Spleen (tissue), 11 donors: ENCODE measurements around the gene MYO3B. TPM values are rescaled to one million over a fixed set of nuclear protein-coding genes. Genes with fewer than 3 reads are reported as not detected.

ENCODE experiments used
- DNase-seq: peaks from one replicate; pipeline ENCODE4 v3.0.0-alpha.2; 2020
- H3K27ac ChIP-seq, 8 donors: fragments of 200-600 bp; sonication (generic) in 7 of 8; 1 replicate in 4 of 8; 2 replicates in 4 of 8; pipeline versions ENCODE4 v1.5.0 to v1.8.0; 2016 to 2021; ENCODE audit warnings: inconsistent platforms in 4 of 8, mild to moderate bottlenecking in 4 of 8, moderate library complexity in 1 of 8
- H3K27me3 ChIP-seq, 7 donors: fragments of 200-600 bp; sonication (generic) in 6 of 7; replicated peaks in 1 of 7; 1 replicate in 4 of 7; 2 replicates in 3 of 7; pipeline versions ENCODE4 v1.5.0 to v1.8.0; 2016 to 2021; ENCODE audit warnings: inconsistent platforms in 3 of 7, mild to moderate bottlenecking in 1 of 7
- H3K36me3 ChIP-seq, 6 donors: fragments of 200-600 bp; sonication (generic) in 5 of 6; 1 replicate in 4 of 6; 2 replicates in 2 of 6; pipeline versions ENCODE4 v1.5.0 to v1.8.0; 2016 to 2021; ENCODE audit warnings: inconsistent platforms in 2 of 6
- H3K4me1 ChIP-seq, 6 donors: fragments of 200-600 bp; sonication (generic) in 5 of 6; 1 replicate in 3 of 6; 2 replicates in 3 of 6; pipeline versions ENCODE4 v1.5.0 to v1.8.0; 2016 to 2021; ENCODE audit warnings: inconsistent platforms in 3 of 6
- H3K4me3 ChIP-seq, 8 donors: fragments of 200-600 bp; sonication (generic) in 7 of 8; 1 replicate in 4 of 8; 2 replicates in 4 of 8; pipeline versions ENCODE4 v1.5.0 to v1.8.0; 2016 to 2021; ENCODE audit warnings: inconsistent platforms in 4 of 8, mild to moderate bottlenecking in 4 of 8, moderate library complexity in 2 of 8
- H3K9me3 ChIP-seq, 8 donors: fragments of 200-600 bp; sonication (generic) in 7 of 8; 1 replicate in 4 of 8; 2 replicates in 4 of 8; pipeline versions ENCODE4 v1.5.0 to v1.8.0; 2016 to 2021; ENCODE audit warnings: inconsistent platforms in 4 of 8
- CTCF ChIP-seq, 11 experiments: fragments of 200-600 bp in 7 of 11; fragments of 450-650 bp in 4 of 11; sonication (generic) in 4 of 11; IDR thresholded peaks in 8 of 11; conservative IDR thresholded peaks in 3 of 11; 1 replicate in 7 of 11; 2 replicates in 4 of 11; pipeline versions ENCODE4 v1.4.0 to v1.8.0; 2016 to 2021; ENCODE audit warnings: antibody characterized with exemption in 11 of 11, inconsistent platforms in 4 of 11, mild to moderate bottlenecking in 1 of 11
- POLR2A ChIP-seq, 3 donors: fragments of 450-650 bp; IDR thresholded peaks; one replicate each; pipeline ENCODE4 v1.5.1; 2017; ENCODE audit warnings: antibody characterized with exemption in 3 of 3, mild to moderate bottlenecking in 1 of 3
- POLR2AphosphoS5 ChIP-seq, 3 donors: sonication (generic); formaldehyde crosslinking; IDR thresholded peaks; one replicate each; pipeline ENCODE4 v1.5.1; 2017; ENCODE audit warnings: antibody characterized with exemption in 3 of 3
- WGBS, 5 donors: extraction: QIAGEN DNeasy Blood & Tissue Kit in 3 of 5; methylation state at CpG; one replicate each; pipeline versions ENCODE4 v1.1.5 to v1.1.7; 2013 to 2018; 5-methylcytosine and 5-hydroxymethylcytosine counted together
- intact Hi-C: fragments of 100-400 bp; cut with DNase I; formaldehyde crosslinking; loops from one replicate; pipeline ENCODE4 v1.15.0; 2023; ENCODE audit warnings: low total_unique reads
- polyA plus RNA-seq, 3 donors: library from polyadenylated mRNA; stranded (reverse); fragments of 200-250 nt; gene quantifications; one replicate each; pipeline ENCODE4 v1.2.1, GENCODE V29; 2013
- total RNA-seq, 7 donors: library from RNA; depleted of rRNA in 3 of 7; stranded (reverse); fragments of >200 nt in 3 of 7; fragmentation: NEBNext Ultra II Directional in 4 of 7; extraction: Animal tissue kit (Norgen Biotek cat#: 25700) in 4 of 7; gene quantifications; one replicate each; pipeline versions ENCODE4 v1.1.0 to v1.2.1, GENCODE V29; 2016 to 2021
- donor health status: healthy with polysubstance abuse.
- donor health status: DM: no; HTN: no; CAD: no; lungs with moderate emphysema.
- donor health status: DM: no; HTN: no; CAD: no.
- donor health status: Bipolar disorder and iron deficiency.
- donor health status: healthy.
- donor health status: DM: no; HTN: no; CAD: no.
- donor health status: DM: yes; HTN: yes; CAD: no.

Gene MYO3B
- total and polyA plus RNA-seq, 10 donors: 0.03 to 2.0 (median 0.58) TPM; not detected in 4

DNA sequence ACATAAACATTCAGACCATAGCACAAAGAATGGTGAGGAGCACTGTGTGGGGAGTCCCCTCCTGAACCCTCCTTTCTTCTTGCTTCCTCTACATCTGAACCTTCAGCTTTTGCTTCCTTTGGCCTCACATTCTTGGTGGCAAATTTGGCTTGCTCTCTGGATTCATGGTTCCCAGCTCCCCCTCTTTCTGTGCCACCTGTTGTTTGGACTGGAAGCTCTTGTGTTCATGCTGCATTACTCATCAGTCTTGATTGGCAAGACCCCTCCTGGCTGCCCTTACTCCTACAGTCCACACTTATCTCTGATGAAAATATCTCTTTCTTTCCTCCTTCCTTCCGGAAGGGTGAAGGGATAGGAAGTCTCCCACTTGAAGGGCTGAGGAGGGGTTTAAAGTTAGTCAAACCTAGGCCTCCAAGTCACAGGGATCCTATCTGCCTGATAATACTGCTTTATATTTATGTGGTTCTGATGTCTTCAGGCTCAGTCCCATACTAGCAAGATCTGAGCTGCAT, 70.0 kb downstream of the MYO3B start:
- Histone ChIP-seq H3K27me3 (peaks cover 0 to 6% (median 0%) of the 10 kb centered on the region in 7 donors), H3K4me3 (no peak overlapping the region), H3K9me3 (no peaks in the 10 kb centered on the region), H3K27ac (no peak overlapping the region), H3K4me1 (no peaks in the 10 kb centered on the region), H3K36me3 (no peaks in the 10 kb centered on the region)
- WGBS, 5 donors: 66 to 90% (median 79%) methylated on average over 1 of the region's 1 CpG
- intact Hi-C loops: no loop called here
- TF ChIP-seq POLR2A (IDR thresholded peaks at IDR 0.05) (no peak), CTCF (IDR thresholded peaks at IDR 0.05 in 8 of 11, conservative IDR thresholded peaks at IDR 0.05 in 3 of 11) (no peak), POLR2AphosphoS5 (IDR thresholded peaks at IDR 0.05) (no peak)
- no peak for DNase-seq

- no peak for DNase-seq
- Histone ChIP-seq H3K4me1 (no peaks in the 10 kb centered on the region), H3K4me3 (no peak overlapping the region), H3K36me3 (no peaks in the 10 kb centered on the region), H3K27me3 (peaks cover 0 to 6% (median 0%) of the 10 kb centered on the region in 7 donors), H3K27ac (no peak overlapping the region), H3K9me3 (no peaks in the 10 kb centered on the region)
- intact Hi-C loops: no loop called here
- TF ChIP-seq POLR2AphosphoS5 (IDR thresholded peaks at IDR 0.05): no peak
- TF ChIP-seq POLR2A (IDR thresholded peaks at IDR 0.05): no peak
- no peak for TF ChIP-seq CTCF (IDR thresholded peaks at IDR 0.05 in 8 of 11, conservative IDR thresholded peaks at IDR 0.05 in 3 of 11)
- 61 to 69% (median 67%) methylated on average over 4 of the region's 4 CpGs for WGBS, 5 donors
Observed at GRCh38 chr2:170248574-170249393, 70.8 kb downstream of the MYO3B start.

DNA sequence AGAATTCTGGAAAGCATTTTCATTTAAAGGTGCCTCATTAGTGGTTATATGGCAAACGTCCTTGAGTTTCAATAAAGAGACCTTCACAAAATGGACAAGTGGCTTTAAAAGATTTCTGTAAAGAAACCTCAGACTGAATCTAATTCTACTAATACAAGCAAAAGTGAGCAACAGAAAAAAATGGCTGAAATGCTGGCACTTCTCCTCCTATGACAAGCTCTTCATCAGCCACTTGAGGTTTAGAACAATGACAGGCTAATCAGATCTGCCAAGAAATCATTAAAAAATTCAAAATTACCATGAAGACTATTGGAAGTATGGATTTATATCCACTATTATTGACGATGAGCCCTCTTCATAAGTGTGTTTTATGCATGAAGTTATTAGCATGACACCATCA, 71.8 kb downstream of the MYO3B start:
- H3K27me3 ChIP-seq: peaks cover 0 to 10% (median 0%) of the 10 kb centered on the region in 7 donors
- intact Hi-C loops: no loop called here
- no peak overlapping the region for H3K27ac ChIP-seq
- H3K9me3 ChIP-seq: no peaks in the 10 kb centered on the region
- DNase-seq: no peak
- H3K4me1 ChIP-seq: no peaks in the 10 kb centered on the region
- 51 to 74% (median 66%) methylated on average over 2 of the region's 2 CpGs for WGBS, 5 donors
- no peaks in the 10 kb centered on the region for H3K36me3 ChIP-seq
- H3K4me3 ChIP-seq: no peak overlapping the region
- no peak for TF ChIP-seq CTCF (IDR thresholded peaks at IDR 0.05 in 8 of 11, conservative IDR thresholded peaks at IDR 0.05 in 3 of 11)

- DNase-seq: no peak
- no peak overlapping the region for H3K27ac ChIP-seq
- WGBS, 5 donors: 91 to 97% (median 96%) methylated on average over 6 of the region's 6 CpGs
- H3K9me3 ChIP-seq: no peaks in the 10 kb centered on the region
- peaks cover 0 to 10% (median 0%) of the 10 kb centered on the region in 7 donors for H3K27me3 ChIP-seq
- no peak for TF ChIP-seq CTCF (IDR thresholded peaks at IDR 0.05 in 8 of 11, conservative IDR thresholded peaks at IDR 0.05 in 3 of 11)
- TF ChIP-seq POLR2AphosphoS5 (IDR thresholded peaks at IDR 0.05): no peak
- no peak for TF ChIP-seq POLR2A (IDR thresholded peaks at IDR 0.05)
- intact Hi-C loops: no loop called here
- H3K4me1 ChIP-seq: no peaks in the 10 kb centered on the region
- no peaks in the 10 kb centered on the region for H3K36me3 ChIP-seq
- H3K4me3 ChIP-seq: no peak overlapping the region
Observed at GRCh38 chr2:170250584-170250983, 72.6 kb downstream of the MYO3B start.
